Measurements from ENCODE around the gene RFTN1.

GRCh38 chr3:16390581-16390980, 122.9 kb downstream of the RFTN1 start:
- no peak for TF ChIP-seq POLR2A (IDR thresholded peaks at IDR 0.05)
- TF ChIP-seq CTCF (IDR thresholded peaks at IDR 0.05) = no peak
